NCI-H2227 (cell line): ENCODE measurements around the gene FGF5.
A peak's percentile ranks its signal among the peaks of the same experiment; 100 is the strongest.

ENCODE experiments used
- DNase-seq: peaks from one replicate; lab custom pipeline; 2025; ENCODE audit not compliant: unreplicated experiment; lab: John Stamatoyannopoulos, UW

The FGF5 gene

DNA sequence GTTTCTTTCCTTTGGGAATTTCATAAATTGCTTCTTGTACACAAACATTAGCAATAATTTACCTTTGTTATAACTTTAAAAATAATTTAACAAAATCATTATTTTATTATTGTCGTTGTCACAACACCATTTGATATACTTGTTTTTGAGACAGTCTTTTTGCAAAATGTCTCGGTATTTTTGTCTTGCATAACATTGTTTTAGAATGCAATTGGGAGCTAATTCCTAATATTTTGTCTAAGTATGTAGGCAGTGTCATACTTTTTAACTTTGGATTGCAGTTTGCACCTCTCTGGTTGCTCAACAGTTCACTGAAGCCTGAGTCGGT lies 68.7 kb downstream of the FGF5 start:
- DNase-seq: no peak

DNA sequence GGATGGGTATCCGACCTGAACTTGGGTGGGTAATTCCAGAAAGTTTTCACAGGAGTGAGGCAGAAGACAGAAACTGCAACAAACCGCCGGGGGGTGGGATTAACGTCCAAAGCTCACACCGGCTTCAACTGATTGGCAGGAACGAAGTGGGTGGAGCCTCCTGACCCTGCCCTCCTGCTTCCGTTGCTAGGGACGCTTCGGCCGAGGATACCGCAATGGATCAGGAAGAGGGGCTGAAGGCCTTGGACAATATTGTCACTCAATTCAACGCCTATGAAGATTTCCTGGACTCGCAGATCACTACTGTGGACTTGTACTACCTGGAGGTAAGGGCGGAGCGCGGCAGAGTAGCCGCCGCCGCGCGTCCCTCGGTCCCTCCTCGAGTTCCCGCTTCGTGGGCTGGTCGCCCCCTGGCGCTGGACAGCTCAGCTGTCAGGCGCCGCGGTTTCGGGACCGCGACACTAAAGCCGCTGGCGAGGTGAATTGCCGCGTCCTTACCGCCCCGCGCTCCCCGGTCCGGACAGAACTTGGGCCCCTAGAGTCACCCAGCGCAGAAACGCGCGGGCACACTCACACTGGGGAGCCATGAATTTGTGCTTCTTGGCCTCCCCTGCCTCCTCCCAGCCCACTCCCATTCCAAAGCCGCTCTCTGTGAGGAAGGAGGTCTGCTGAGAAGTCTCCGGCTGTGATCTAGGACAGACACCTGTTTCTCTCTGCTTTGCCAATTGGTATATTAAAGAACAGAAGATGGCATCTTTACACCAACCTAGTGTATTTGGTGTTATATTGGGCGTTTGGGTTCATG lies 69.3 kb downstream of the FGF5 start, which contains the start of gene CFAP299:
Gene CFAP299 (plus strand): TSS at position 177 of the 805 bp plus-strand sequence.
- peak; percentile 76 for DNase-seq

DNA sequence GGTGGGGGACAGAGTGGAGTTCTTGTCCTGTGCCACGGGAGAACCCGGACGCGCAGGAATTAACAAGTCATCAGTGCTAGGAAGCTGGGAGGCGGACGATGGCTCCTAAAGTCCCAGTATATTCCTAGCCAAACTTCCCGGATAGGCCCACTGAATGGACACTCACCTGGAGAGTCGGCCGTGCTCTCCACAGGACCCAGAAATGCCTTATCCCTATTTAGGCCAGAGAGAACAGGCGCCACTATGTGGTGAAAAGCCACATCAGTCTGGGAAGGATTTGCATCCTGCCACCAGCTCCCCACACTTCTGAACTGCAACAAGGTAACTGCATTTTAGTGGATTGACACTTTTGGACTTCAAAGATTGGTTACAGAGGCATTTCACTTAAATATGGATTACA lies 70.1 kb downstream of the FGF5 start:
- DNase-seq: peak; percentile 22

DNA sequence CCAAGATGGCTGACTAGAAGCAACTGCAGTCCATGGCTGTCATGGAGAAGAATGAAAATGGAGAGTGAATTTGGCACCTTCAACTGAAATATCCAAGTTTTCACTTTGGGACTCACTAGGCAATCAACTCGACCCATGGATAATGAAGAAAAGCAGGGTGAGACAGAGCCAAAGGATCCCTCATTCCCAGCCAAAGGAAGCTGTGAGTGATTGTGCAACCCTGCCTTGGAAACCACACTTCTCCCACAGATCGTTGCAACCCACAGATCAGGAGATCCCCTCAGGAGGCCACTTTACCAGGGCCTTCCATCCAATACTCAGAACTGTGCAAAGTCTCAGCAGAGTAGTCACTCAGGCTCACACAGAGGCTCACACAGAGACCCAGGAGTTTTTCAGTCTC lies 73.6 kb downstream of the FGF5 start:
- DNase-seq: no peak
